ENCODE results near the gene CD1E. TPM values are rescaled to one million over a fixed set of nuclear protein-coding genes. Genes with fewer than 3 reads are reported as not detected.

The CD1E gene
- total and polyA plus RNA-seq, 2 of the 4 experiments (the other 2 are of a cell fraction) = not detected

DNA sequence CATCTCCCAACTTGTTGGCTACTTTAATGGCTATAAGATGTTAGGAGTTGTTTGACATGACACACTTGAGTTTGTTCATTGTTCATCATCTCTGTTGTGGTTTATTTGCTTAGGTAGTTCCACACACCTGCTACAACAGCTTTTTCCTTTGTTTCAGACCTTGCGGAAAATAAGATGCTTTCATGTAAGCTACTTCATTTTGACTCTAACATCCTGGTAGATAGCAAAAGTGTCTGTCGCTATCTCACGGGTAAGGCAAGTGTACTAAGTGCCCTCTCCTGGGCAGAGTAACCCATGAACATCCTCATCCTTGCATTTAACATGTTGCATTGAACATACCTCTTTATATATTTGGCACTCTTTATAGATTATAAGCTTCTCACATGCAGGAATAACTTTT is 47.2 kb downstream of the CD1E start:
- WGBS, 2 experiments (ENCODE audit: extremely low coverage in 2 of 2, insufficient read length in 1 of 2) = no CpG with 5 or more reads among the region's 3 CpGs
- no peaks in the 10 kb centered on the region for H3K9me3 ChIP-seq (ENCODE audit: control insufficient read depth, insufficient read depth, low read length)
- H4K8ac ChIP-seq (ENCODE audit: low read depth in 2 of 2, low read length in 2 of 2) = no peak overlapping the region
- no peaks in the 10 kb centered on the region for H4K20me1 ChIP-seq (ENCODE audit: insufficient read depth, low read length)
- H2BK120ac ChIP-seq (ENCODE audit: low read depth, low read length) = no peak overlapping the region
- no peak overlapping the region for H4K5ac ChIP-seq (ENCODE audit: low read depth, low read length)
- H2BK20ac ChIP-seq (ENCODE audit: low read depth, low read length) = no peak overlapping the region
- ATAC-seq (ENCODE audit: low read depth) = no peak
- H3K79me1 ChIP-seq (ENCODE audit: low read depth in 1 of 2, low read length in 2 of 2) = no peaks in the 10 kb centered on the region
- no peaks in the 10 kb centered on the region for H3K27me3 ChIP-seq (ENCODE audit: control insufficient read depth, insufficient read depth, low read length)
- DNase-seq = no peak
- dilution Hi-C loops (cut with HindIII; ENCODE audit: low sequenced_read_pairs, unreplicated experiment) (no loop called here), intact Hi-C loops (cut with micrococcal nuclease) (no loop called here), in situ Hi-C loops (cut with MboI; ENCODE audit: low sequenced_read_pairs) (no loop called here)
- POLR2A ChIA-PET (ENCODE audit: unreplicated experiment) = no interaction called here
- TF ChIP-seq, protein P1, sequence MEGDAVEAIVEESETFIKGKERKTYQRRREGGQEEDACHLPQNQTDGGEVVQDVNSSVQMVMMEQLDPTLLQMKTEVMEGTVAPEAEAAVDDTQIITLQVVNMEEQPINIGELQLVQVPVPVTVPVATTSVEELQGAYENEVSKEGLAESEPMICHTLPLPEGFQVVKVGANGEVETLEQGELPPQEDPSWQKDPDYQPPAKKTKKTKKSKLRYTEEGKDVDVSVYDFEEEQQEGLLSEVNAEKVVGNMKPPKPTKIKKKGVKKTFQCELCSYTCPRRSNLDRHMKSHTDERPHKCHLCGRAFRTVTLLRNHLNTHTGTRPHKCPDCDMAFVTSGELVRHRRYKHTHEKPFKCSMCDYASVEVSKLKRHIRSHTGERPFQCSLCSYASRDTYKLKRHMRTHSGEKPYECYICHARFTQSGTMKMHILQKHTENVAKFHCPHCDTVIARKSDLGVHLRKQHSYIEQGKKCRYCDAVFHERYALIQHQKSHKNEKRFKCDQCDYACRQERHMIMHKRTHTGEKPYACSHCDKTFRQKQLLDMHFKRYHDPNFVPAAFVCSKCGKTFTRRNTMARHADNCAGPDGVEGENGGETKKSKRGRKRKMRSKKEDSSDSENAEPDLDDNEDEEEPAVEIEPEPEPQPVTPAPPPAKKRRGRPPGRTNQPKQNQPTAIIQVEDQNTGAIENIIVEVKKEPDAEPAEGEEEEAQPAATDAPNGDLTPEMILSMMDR (conservative IDR thresholded peaks at IDR 0.05; ENCODE audit: low read depth, low read length) = no peak
- no peak for TF ChIP-seq CEBPB (IDR thresholded peaks at IDR 0.05; ENCODE audit: low read depth, low read length)
- no peak for TF ChIP-seq MAFK (IDR thresholded peaks at IDR 0.05; ENCODE audit: low read depth, low read length)
- TF ChIP-seq BHLHE40 (IDR thresholded peaks at IDR 0.05; ENCODE audit: low read depth, low read length) = no peak
- TF ChIP-seq RCOR1 (IDR thresholded peaks at IDR 0.05; ENCODE audit: insufficient replicate concordance, low read length) = no peak
- TF ChIP-seq NFE2L2 (IDR thresholded peaks at IDR 0.05; ENCODE audit: low read depth, low read length) = no peak
- TF ChIP-seq, protein P2, sequence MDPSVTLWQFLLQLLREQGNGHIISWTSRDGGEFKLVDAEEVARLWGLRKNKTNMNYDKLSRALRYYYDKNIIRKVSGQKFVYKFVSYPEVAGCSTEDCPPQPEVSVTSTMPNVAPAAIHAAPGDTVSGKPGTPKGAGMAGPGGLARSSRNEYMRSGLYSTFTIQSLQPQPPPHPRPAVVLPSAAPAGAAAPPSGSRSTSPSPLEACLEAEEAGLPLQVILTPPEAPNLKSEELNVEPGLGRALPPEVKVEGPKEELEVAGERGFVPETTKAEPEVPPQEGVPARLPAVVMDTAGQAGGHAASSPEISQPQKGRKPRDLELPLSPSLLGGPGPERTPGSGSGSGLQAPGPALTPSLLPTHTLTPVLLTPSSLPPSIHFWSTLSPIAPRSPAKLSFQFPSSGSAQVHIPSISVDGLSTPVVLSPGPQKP (IDR thresholded peaks at IDR 0.05; ENCODE audit: borderline replicate concordance, low read depth, low read length) = no peak
- no peak for TF ChIP-seq MAZ (IDR thresholded peaks at IDR 0.05; ENCODE audit: borderline replicate concordance, low read depth, low read length)
- TF ChIP-seq SMC3 (IDR thresholded peaks at IDR 0.05; ENCODE audit: low read depth, low read length) = no peak
- TF ChIP-seq RFX5 (IDR thresholded peaks at IDR 0.05; ENCODE audit: low read depth, low read length) = no peak
- no peak for TF ChIP-seq MXI1 (IDR thresholded peaks at IDR 0.05; ENCODE audit: borderline replicate concordance, low read depth, low read length)
- TF ChIP-seq CHD1 (IDR thresholded peaks at IDR 0.05; ENCODE audit: low read depth, low read length) = no peak
- no peak overlapping the region for H3K23ac ChIP-seq (ENCODE audit: low read depth, low read length)
- H2BK5ac ChIP-seq (ENCODE audit: low read depth, low read length, poor library complexity, severe bottlenecking) = no peak overlapping the region
- H3K4ac ChIP-seq (ENCODE audit: low read depth, low read length) = no peak overlapping the region
- no peak overlapping the region for H3K4me3 ChIP-seq (ENCODE audit: insufficient read depth, low read depth, low read length)
- no peak overlapping the region for H2AK9ac ChIP-seq (replicated peaks; ENCODE audit: low read depth, low read length, poor library complexity)
- no peak overlapping the region for H3K18ac ChIP-seq (ENCODE audit: low read depth, low read length)
- H3K4me2 ChIP-seq (ENCODE audit: low read depth, low read length) = no peak overlapping the region
- CTCF ChIA-PET = no interaction called here
- H2BK15ac ChIP-seq (ENCODE audit: low read depth, low read length) = no peak overlapping the region
- H3K27ac ChIP-seq (ENCODE audit: insufficient read depth, low read length) = no peak overlapping the region
- H3K9me1 ChIP-seq (ENCODE audit: insufficient read depth, low read length) = no peaks in the 10 kb centered on the region
- H3K4me1 ChIP-seq (ENCODE audit: control insufficient read depth, insufficient read depth, low read length) = no peaks in the 10 kb centered on the region
- no peak overlapping the region for H2AK5ac ChIP-seq (ENCODE audit: low read depth, low read length)
- no peak overlapping the region for H2AFZ ChIP-seq (replicated peaks; ENCODE audit: low read length, poor library complexity)
- H3K56ac ChIP-seq (ENCODE audit: extremely low read depth, insufficient read depth, low read length) = no peak overlapping the region
- no peak overlapping the region for H3K14ac ChIP-seq (replicated peaks; ENCODE audit: low read depth, low read length)
- no peak overlapping the region for H4K91ac ChIP-seq (ENCODE audit: insufficient read depth, low read depth, low read length)
- no TSS peak for BruUV-seq (replicated peaks)
- H3K36me3 ChIP-seq (ENCODE audit: control insufficient read depth, insufficient read depth, low read length) = no peaks in the 10 kb centered on the region
- H3K9ac ChIP-seq (ENCODE audit: low read depth, low read length) = no peak overlapping the region

Data from IMR-90 (cell line).